Mucosa of gallbladder (tissue), 1 donor: ENCODE results near the gene MAGI1. TPM values are rescaled to one million over a fixed set of nuclear protein-coding genes. Genes with fewer than 3 reads are reported as not detected.

Experiments
- DNase-seq: peaks from one replicate; pipeline ENCODE4 v3.0.0-alpha.2; 2020; ENCODE audit warnings: low spot score
- total RNA-seq: library from RNA; stranded (reverse); gene quantifications from one replicate; pipeline ENCODE4 v1.2.1, GENCODE V29; 2021
- donor health status: DM: no; HTN: no; CAD: no.

The MAGI1 gene
- total RNA-seq, 1 donor from 2014 or later: 87.4 TPM

DNA sequence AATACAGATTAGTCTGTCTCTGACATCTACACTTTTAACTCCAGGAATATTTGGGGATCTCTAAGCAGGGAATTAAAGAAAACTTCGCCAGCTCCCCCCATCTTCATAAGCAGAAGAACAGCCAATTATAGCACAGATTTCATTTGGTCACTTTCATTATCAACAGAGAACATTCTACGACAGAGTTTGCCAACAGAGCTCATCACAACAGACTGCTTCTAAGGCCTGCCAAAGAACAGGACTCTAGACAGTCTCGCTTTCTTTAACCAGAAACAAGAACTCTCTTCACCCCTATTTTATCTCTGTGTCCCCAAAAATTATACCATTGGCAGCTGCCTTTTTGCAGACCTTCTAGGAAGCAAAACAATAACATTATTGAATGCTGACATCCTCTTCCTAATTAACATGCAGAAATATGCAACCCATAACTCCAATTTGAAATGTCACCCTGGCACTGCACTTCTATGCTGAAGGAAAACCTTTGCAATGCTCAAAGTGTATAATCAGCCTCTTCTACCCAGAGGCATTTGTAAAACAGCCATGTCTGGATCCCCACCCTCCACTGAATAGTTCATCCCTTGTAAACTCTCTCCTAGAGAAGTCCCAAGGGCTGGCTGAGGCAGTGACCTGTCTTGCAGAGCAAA, 552.8 kb downstream of the MAGI1 start:
- no peak for DNase-seq

DNA sequence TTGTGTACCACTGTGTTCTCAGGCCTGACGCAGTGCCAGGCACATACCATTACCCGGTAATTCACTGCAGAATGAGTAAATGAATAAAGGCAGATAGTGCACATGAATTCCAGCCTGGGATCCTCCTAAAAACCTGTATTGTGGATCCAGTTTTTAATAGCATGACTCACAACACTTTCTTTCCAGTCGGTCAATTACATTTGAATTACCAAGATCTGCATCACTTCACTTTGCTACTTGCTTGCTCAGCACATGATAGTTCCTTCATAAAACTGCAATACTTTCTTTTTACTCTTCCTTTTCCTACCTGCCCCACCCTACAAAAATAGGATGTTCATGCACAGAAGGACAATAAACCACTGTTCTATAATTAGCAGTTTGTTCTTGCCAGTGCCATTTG, 553.8 kb downstream of the MAGI1 start:
- no peak for DNase-seq

DNA sequence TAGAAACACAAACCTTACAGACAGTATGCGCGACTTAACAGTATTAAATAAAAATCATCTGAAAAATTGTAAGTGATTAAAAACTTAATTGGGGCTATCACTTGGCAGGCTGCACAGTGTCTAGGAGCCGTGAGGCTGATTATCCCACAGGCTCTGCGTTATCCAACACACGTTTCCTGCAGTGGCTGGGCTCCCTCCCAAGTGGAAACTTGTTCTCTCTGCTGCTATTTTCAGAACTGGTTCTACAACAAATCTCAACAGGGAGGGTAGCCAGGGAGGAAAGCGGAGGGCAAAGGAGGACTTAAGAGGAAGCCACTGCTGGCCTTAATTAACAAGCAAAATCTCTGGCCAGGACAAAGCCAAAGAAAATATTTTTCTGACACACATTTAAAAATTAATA, 555.2 kb downstream of the MAGI1 start:
- peak; percentile 78 for DNase-seq

DNA sequence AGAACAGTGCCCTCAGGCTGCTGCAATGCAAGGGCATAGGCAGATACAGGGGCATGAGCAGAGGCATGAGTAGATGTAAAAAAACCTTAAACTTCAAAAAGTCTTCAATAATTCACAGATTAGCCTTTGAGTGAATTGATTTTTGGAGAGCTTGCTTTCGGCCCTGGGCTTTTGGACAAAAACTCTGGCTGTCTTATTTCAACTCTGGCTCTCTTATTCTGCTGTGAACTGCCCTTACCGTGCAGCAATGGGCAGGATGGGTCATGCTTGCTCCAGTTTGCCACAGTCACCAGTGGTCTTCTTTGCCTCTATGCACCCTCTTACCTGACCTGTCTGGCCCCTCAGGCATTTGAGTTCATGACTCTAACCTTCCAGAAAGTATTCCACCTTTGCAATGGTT, 555.7 kb downstream of the MAGI1 start:
- no peak for DNase-seq

DNA sequence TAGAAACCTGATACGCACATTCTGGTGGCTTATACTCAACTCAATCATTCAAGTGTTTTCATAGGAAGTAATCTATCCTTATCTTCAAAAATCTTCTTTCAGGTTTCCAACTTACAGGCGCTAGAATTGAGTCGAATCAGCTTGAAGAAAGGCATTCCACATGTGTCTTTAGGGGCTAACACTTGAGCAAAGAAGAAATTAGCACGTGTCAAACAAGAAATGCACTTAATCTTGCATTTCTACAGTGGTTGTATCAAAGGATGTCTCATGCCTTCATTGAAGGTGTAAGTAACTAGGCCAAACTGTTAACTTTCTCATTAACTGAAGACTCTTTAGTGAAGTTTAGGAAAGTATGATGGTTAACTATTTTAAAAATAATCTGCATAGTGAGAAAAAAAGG, 557.6 kb downstream of the MAGI1 start:
- no peak for DNase-seq

DNA sequence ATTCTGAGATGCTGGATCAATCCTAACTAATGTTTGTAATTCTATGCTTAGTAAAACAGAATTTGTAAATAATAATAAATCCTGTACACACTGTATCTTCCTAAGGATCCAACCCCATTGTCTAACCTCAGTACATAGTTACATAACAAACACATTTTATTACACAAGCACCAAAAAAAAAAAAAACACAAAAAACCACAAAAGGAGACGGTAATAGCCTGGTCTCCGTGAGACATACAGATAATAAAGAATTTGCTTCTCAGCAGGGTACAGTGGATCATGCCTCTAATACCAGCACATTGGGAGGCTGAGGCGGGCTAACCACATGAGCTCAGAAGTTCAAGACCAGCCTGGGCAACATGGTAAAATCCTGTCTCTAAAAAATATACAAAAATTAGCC, 558.7 kb downstream of the MAGI1 start:
- no peak for DNase-seq

DNA sequence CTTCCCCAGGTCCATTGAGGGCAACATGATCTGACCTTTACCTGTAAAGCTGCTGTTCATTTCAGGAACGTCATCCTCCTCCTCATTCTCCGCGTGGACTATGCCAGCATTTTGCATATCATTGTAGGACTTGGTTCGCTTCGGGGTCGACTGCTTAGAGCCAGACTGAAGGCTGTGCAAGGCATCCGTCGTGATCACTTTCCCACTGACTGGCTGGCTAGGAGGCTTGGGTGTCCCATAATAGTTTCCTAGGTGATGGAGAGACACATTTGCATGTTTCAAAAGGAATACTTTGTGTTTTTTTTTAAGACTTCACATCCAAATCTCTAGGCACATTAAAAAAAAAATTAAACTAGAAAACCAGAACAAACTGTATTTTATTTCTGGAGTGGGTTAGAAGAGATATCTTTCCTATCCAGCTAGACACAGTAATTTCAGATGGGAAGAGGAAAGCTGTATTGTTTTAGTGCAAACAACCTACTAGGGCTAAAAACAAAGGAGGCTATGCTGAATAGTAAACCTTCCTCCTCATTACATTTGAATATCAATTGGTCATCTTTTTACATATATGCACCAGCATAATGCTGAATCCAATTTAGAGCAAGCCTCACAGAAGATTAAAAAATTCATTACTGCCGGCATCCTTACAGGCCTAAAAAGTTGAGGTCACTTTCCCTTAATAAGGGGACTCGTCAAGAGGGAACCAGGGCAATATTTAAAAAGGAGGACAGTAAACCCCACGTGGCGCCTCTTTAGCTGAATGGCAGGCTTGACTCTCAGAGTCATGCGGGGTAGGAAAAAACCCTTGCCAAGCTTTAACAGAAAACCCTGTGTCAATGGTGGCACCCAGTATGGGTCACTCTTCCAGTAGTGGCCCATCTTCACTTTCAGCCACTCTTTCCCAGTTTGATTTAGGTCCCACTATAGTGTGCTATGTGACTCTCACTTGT, 559.9 kb downstream of the MAGI1 start:
- DNase-seq: no peak

DNA sequence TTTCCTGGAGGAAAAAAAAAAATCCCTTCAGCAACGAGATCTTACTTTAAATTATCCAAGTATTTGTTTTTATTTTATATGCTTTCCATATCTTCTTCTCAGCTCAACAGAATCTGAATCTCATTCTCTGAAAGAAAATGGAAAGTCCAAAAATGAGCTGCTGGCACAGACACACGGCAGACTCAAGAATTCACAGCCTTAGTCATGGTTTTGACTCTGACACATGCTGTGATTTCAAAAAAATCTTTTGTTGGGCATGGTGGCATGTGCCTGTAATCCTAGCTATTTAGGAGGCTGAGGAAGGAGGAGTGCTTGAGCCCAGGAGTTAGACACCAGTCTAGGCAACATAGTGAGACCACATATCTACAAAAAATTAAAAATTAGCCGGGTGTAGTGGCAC, 565.0 kb downstream of the MAGI1 start:
- no peak for DNase-seq

DNA sequence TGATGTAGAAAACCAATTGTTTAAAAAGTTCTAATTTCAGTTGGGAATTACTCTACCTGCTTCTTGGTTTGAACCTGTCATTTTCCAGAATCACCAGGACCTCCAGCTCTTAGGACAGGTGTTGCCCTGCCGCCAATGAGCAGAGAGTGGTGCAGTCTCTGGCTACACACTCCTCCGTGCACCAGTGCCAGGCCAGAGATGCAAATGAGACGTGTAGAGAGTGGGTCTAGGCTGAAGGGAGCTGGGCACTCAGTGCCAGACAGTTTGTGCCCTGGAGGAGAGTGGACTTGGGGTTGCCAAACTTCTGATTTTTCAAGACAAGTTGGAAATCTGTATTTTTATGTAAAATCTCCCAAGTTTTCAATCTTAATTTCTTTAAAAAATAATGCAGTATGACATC, 566.2 kb downstream of the MAGI1 start:
- no peak for DNase-seq

DNA sequence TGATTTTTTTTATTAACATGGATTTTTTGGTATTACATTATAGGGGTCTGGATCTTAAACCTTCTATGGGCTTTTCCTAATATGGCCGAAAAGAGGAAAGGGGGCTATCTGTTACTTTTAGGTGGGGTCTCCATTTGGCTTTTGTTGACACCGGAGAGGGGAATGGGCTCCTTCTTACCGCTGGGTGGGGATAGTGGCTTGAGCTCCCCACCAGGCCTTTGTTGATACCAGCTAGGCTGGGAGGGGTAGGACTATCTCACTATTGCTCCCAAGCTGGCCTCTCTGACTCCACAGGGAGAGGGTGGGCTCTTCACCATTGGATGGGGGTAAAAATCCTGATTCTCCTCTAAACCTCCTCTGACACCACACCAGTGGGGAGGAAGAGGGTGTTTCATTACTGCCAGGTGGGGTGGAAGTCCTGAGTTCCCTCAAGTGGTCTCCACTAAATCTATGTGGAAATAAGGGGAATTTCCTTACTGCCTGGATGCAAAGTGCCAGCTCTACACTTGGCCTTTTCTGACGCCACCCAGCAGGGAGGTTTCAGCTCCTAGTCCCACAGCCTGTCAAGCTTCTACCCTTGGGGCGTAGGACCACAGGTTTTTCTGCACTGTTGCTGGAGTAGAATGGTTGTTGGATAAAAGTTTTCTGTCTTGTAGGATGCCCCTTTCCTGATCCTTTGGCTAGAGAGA, 572.3 kb downstream of the MAGI1 start:
- no peak for DNase-seq

DNA sequence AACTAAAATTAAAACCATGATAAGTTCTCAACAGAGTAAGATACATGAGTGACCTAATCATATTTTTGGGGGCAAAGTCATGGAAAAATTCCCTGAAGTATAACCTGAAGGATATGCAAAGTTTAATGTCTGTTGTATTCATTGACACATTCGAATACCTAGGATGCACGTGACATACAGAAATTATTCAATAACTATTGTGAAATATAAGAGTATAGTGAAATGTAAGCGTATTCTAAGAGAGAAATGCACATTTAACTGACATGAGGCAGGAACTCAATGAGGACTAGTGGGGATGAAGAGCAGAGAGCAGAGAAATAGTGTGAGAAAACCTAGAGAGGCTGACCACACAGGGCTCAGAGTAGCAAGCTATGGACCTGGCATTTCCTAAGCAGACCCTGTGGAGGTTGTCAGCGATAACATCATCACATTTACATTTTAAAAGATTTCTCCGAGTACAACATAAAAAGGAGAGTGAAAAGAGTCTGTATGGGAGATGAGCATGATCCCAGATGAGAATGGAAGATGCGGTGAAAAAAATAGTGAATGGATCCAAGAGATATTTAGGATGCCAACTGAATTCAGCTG, 588.8 kb downstream of the MAGI1 start:
- no peak for DNase-seq

DNA sequence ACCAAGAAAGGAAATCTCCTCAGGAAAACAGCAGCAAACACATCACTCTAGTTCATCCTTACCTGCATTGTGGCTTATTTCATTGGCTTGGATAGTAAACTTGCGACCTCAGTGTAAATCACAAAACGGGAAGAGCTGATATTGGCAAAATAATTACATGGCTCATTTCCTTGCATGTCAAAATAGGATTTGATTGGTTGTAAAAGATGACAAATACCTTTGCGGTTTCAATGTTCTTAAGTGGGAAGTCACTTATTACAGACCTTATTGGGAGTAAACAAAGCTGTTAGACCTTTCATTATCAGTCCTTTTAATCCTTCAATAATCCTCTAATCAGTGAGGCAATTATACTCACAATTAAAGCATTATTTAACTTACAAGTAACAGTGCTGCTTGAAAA, 590.6 kb downstream of the MAGI1 start:
- no peak for DNase-seq

DNA sequence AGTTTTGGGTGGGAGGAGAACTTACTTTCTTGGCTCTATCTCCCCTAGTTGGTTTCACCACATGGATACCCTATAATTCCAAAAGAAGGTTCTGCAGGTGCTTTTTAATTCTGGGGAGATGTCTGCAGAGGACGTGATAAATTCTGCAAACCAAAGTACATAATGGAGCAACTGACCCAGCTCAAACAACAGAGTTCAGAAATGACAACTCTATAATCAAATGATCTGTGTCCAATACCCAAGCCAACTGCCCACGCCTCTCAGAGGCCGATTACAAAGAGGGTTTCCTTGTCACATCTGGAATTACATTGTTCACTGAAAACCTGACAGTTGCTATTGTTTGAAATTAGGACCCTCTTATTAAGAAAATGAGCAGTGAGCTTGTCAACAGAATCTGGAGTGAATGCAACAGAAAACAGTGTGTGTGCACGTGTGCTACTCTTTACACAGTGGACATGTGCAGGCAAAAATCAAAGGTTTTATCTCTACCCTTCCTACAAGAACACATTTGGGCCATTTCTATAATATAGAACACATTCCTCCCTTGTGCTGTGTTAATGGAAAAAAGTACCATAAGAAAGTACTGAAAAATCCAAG, 593.0 kb downstream of the MAGI1 start:
- DNase-seq: no peak

DNA sequence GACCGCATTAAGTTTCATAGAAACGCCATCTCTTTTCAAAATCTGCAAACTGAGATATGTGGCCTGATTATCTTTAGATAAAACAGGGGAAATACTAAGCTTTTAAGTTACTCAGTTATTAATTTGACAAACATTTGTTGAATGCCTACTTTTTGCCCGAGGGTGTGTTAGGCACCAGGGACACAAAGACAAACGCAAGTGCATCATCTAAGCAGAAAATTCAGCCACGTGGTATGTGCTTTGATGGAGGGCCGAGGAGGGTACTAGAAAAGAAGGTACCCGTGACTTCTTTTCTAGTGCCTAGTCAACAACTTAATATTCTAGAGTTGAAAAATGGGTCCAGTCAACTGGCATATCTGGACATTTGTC, 594.3 kb downstream of the MAGI1 start:
- DNase-seq: no peak

DNA sequence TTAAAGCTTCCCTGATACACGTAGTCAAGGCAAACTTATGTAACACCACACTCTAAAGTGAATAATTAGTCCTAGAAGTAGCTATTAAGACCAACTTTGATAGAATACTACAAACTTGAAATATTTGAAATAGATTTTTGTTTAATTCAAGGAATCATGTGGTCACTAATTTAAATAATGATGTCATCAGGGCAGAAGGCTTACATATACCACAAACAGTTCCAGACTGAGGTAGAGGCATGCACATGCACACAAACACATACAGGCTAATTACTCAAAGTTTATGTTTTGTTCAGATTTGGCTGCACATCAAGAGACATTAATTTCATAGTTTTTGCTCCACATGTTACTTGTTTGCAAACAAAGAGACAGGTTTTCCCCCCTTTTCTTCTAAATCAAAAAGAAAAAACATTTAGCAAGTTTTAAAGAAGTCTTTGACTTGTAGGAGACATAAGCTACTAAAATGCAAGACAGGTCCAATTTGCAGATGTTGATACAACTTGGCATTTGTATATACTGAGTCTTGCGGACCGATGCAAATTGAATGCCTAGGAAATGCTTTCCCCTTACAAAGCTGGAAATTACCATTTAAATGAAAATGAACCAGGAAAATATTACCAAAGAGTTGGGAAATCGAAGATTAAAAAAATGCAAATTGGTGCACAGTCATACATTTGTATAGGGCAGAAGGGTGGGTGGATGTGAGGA, 594.8 kb downstream of the MAGI1 start:
- DNase-seq: no peak

DNA sequence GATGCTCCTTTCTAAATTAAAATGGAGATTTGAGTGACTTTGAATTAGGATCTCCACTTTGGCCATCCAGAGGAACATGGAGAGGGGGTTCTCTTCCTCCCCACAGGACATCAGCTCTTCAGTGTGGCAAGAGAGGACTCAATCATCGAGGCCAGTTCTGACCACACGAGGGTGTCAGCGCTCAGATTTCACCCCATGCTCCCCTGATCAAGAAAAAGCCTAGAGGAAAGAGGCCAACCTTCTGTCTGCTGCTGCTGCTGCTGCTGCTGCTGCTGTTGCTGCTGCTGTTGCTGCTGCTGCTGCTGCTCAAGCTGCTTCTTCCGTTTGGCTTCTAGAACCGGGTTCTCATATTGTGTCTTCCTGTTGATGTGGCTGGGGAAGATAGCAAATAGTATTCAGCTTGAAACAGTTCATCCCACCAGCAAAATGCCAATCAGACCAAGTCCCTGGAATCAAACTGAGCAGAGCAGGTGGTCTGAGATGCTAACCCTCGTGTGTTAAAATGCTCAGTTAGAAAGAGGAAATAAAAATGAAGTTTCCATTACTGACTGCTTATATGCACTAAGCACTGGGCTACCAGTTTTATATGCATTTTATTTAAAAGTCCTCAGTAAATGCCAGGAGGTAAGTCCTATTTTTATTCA, 599.0 kb downstream of the MAGI1 start:
- DNase-seq: peak; percentile 37

DNA sequence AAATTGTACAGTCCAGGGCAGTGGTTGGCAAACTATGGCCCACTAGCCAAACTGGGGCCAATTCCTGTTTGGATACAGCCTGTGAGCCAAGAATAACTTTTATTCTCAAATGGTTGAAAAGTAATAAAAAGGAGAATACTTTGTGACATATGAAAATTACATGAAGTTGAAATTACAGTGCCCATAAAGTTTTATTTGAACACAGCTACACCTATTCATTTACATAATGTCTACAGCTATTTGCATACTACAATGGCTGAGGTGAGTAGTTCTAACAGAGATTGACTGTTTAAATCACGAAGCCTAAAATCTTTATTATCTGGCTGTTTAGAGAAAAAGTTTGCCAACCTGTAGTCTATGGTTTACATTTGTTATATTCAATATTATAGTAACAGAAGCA, 600.1 kb downstream of the MAGI1 start:
- no peak for DNase-seq

DNA sequence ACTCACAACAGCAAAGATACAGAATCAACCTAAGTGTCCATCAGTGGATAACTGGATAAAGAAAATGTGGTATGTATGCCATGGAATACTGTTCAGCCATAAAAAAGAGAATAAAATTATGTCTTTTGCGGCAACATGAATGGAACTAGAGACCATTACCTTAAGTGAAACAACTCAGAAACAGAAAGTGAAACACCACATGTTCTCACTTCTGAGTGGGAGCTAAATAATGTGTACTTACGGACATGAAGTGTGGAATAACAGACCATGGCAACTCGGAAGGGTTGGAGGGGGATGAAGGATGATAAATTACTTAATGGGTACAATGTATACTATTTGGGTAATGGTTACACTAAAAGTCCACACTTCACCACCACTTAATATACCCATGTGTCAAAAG, 600.6 kb downstream of the MAGI1 start:
- DNase-seq: no peak

DNA sequence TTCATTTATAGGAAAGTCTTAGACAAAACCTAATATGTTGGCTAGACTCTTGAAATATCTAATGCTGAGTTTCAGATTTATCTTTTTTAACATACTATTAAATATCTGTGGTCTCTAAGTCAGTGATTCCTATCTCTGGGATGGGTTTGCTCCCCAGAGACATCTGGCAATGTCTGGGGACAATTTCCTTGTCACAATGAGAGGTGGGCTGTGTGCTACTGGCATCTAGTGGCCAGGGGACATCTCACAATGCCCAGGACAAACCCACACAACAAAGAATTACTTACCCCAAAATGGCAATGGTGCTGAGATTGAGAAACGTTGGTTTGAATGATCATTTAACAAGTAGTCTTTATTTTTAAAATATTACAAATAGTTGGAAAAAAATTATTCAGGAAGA, 602.1 kb downstream of the MAGI1 start:
- DNase-seq: no peak

DNA sequence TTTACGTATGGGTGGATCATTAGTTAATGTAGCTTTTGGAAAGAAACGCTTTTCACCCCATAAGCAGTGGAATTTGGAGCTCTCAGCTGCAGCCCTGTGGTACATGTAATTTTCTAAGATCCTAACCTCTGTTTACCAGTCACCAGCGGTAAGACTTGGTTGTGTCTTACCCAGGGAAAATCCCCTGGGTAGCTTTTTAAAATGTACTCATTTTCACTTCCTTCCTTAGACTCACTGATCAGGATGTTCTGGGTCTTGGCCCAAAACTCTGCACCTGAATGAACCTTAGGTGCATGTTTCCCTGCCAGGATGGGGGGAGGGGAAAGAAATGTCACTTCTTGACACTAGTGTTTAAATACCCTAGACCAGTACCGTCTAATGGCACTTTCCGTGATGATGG, 605.2 kb downstream of the MAGI1 start:
- DNase-seq: no peak
